SK-N-SH treated with all-trans-retinoic acid at 6 μM for 48 hours (cell line): ENCODE measurements around the gene DPYD.

ENCODE experiments used
- BACH2 ChIP-seq: fragments of 250-450 bp; sonication (Bioruptor Pico); IDR thresholded peaks from 2 replicates; pipeline ENCODE4 v1.9.0; 2021; ENCODE audit warnings: mild to moderate bottlenecking, borderline replicate concordance
- CREB5 ChIP-seq: fragments of 250-450 bp; sonication (Bioruptor Pico); IDR thresholded peaks from 2 replicates; pipeline ENCODE4 v1.5.1; 2020; ENCODE audit warnings: low read depth, mild to moderate bottlenecking, moderate library complexity
- CSRNP3 ChIP-seq: fragments of 250-450 bp; sonication (Bioruptor Pico); IDR thresholded peaks from 2 replicates; pipeline ENCODE4 v1.5.1; 2021; ENCODE audit warnings: mild to moderate bottlenecking, moderate library complexity
- ESRRG ChIP-seq: fragments of 250-450 bp; sonication (Bioruptor Pico); IDR thresholded peaks from 2 replicates; pipeline ENCODE4 v1.6.1; 2021; ENCODE audit warnings: mild to moderate bottlenecking
- ISL1 ChIP-seq: fragments of 250-450 bp; sonication (Bioruptor Pico); IDR thresholded peaks from 2 replicates; pipeline ENCODE4 v2.1.2; 2022; ENCODE audit warnings: mild to moderate bottlenecking, moderate library complexity
- PATZ1 ChIP-seq: fragments of 250-450 bp; sonication (Bioruptor Pico); IDR thresholded peaks from 2 replicates; pipeline ENCODE4 v1.8.0; 2020; ENCODE audit warnings: mild to moderate bottlenecking, moderate library complexity, borderline replicate concordance
- POU6F1 ChIP-seq: fragments of 250-450 bp; sonication (Bioruptor Pico); IDR thresholded peaks from 2 replicates; pipeline ENCODE4 v1.8.0; 2021; ENCODE audit warnings: low read depth, mild to moderate bottlenecking, moderate library complexity, borderline replicate concordance
- PPARA ChIP-seq: fragments of 250-450 bp; sonication (Bioruptor Pico); IDR thresholded peaks from 2 replicates; pipeline ENCODE4 v1.5.0; 2020; ENCODE audit warnings: mild to moderate bottlenecking, borderline replicate concordance
- RARB ChIP-seq: fragments of 250-450 bp; sonication (Bioruptor Pico); IDR thresholded peaks from 2 replicates; pipeline ENCODE4 v1.8.0; 2021; ENCODE audit warnings: mild to moderate bottlenecking, moderate library complexity
- TCF4 ChIP-seq: fragments of 250-450 bp; sonication (Bioruptor Pico); IDR thresholded peaks from 2 replicates; pipeline ENCODE4 v1.8.0; 2021; ENCODE audit warnings: mild to moderate bottlenecking, moderate library complexity, borderline replicate concordance
- ZFP3 ChIP-seq: fragments of 250-450 bp; sonication (Bioruptor Pico); IDR thresholded peaks from 2 replicates; pipeline ENCODE4 v1.5.0; 2020; ENCODE audit warnings: mild to moderate bottlenecking, moderate library complexity
- ZFP30 ChIP-seq: fragments of 450-650 bp; formaldehyde crosslinking; IDR thresholded peaks from 2 replicates; pipeline ENCODE4 v1.5.0; 2022; ENCODE audit warnings: mild to moderate bottlenecking, moderate library complexity
- ZNF8 ChIP-seq: fragments of 450-650 bp; formaldehyde crosslinking; IDR thresholded peaks from 2 replicates; pipeline ENCODE4 v1.5.0; 2020; ENCODE audit warnings: mild to moderate bottlenecking, moderate library complexity

GRCh38 chr1:97905141-97905940, 15.5 kb downstream of the DPYD start:
- TF ChIP-seq BACH2 (no peak), PATZ1 (no peak), ZNF8 (CRISPR knock-in tag) (no peak), ZFP3 (CRISPR knock-in tag) (no peak), CSRNP3 (CRISPR knock-in tag) (no peak), RARB (CRISPR knock-in tag) (no peak), POU6F1 (CRISPR knock-in tag) (no peak), ESRRG (no peak), PPARA (no peak), TCF4 (CRISPR knock-in tag) (no peak), CREB5 (CRISPR knock-in tag) (no peak), ISL1 (CRISPR knock-in tag) (no peak), ZFP30 (CRISPR knock-in tag) (no peak)
